H1 (cell line): Measurements from ENCODE around the gene GRM8. TPM values are rescaled to one million over a fixed set of nuclear protein-coding genes. Genes with fewer than 3 reads are reported as not detected.

Source experiments
- CTCF ChIA-PET: fragments of 300-600 bp; sonication (Branson Sonifier 250); formaldehyde crosslinking; loops from one replicate; lab custom pipeline; 2021; ENCODE audit not compliant: partially characterized antibody; lab: Charles Lee
- POLR2A ChIA-PET: fragments of 300-600 bp; sonication (Branson Sonifier 250); formaldehyde crosslinking; loops from one replicate; lab custom pipeline; 2021; ENCODE audit warnings: inconsistent platforms; ENCODE audit not compliant: partially characterized antibody; lab: Charles Lee
- DNase-seq, 2 experiments: peaks; one replicate each; pipeline versions ENCODE4 v3.0.0 to v3.0.0-alpha.2; 2010 to 2022; ENCODE audit warnings: low spot score in 2 of 2, low read depth in 1 of 2, mixed read lengths in 1 of 2
- FAIRE-seq: peaks from 2 replicates; lab custom pipeline; 2011; peaks lifted over from hg19 to GRCh38; lab: Jason Lieb, UNC
- H2AFZ ChIP-seq: 2 replicates; pipeline ENCODE4 v1.8.1; 2012; ENCODE audit warnings: low read length, inconsistent platforms
- H2AK5ac ChIP-seq: 2 replicates; pipeline ENCODE4 v1.6.1; 2013; ENCODE audit warnings: low read depth, low read length
- H2BK120ac ChIP-seq: replicated peaks from 2 replicates; pipeline ENCODE3; 2013; ENCODE audit warnings: low read depth, low read length, inconsistent platforms
- H2BK12ac ChIP-seq: 2 replicates; pipeline ENCODE4 v1.6.1; 2013; ENCODE audit warnings: low read depth, low read length
- H2BK15ac ChIP-seq: 2 replicates; pipeline ENCODE4 v1.6.1; 2013; ENCODE audit warnings: low read length
- H2BK20ac ChIP-seq: 2 replicates; pipeline ENCODE4 v1.6.1; 2013; ENCODE audit warnings: low read length
- H2BK5ac ChIP-seq: 2 replicates; pipeline ENCODE4 v1.6.1; 2013; ENCODE audit warnings: low read depth, low read length
- H3K14ac ChIP-seq: 2 replicates; pipeline ENCODE4 v1.6.1; 2013; ENCODE audit warnings: inconsistent platforms; ENCODE audit not compliant: insufficient read length
- H3K18ac ChIP-seq: 2 replicates; pipeline ENCODE4 v1.6.1; 2013; ENCODE audit warnings: low read length; ENCODE audit errors: extremely low read depth
- H3K23ac ChIP-seq: 2 replicates; pipeline ENCODE4 v1.6.1; 2013; ENCODE audit warnings: inconsistent platforms; ENCODE audit not compliant: insufficient read length
- H3K23me2 ChIP-seq: 2 replicates; pipeline ENCODE4 v1.6.1; 2013; ENCODE audit warnings: low read depth, low read length
- H3K27ac ChIP-seq: 2 replicates; pipeline ENCODE4 v1.6.1; 2011; ENCODE audit warnings: low read depth, low read length, inconsistent platforms
- H3K27me3 ChIP-seq, 4 experiments: replicated peaks in 1 of 4; 1 replicate in 1 of 4; 2 replicates in 3 of 4; pipeline versions ENCODE4 v1.6.1 to v1.8.1; 2011 to 2013; ENCODE audit warnings: low read length in 3 of 4, mild to moderate bottlenecking in 3 of 4, inconsistent platforms in 2 of 4, mixed read lengths in 2 of 4, moderate library complexity in 1 of 4; ENCODE audit not compliant: control insufficient read depth in 3 of 4, insufficient read depth in 3 of 4; ENCODE audit errors: extremely low read depth in 1 of 4
- H3K36me3 ChIP-seq, 4 experiments: 2 replicates each; pipeline versions ENCODE4 v1.6.1 to v1.8.1; 2011 to 2013; ENCODE audit warnings: mild to moderate bottlenecking in 4 of 4, low read length in 3 of 4, moderate library complexity in 2 of 4, control low read depth in 1 of 4, inconsistent platforms in 1 of 4; ENCODE audit not compliant: insufficient read depth in 4 of 4, control insufficient read depth in 2 of 4
- H3K4ac ChIP-seq: replicated peaks from 2 replicates; pipeline ENCODE3; 2013; ENCODE audit warnings: low read length, low read depth, mixed read lengths, inconsistent platforms; ENCODE audit not compliant: insufficient read length
- H3K4me1 ChIP-seq, 4 experiments: replicated peaks in 1 of 4; 1 replicate in 1 of 4; 2 replicates in 3 of 4; pipeline versions ENCODE4 v1.6.1 to v1.8.1; 2011 to 2013; ENCODE audit warnings: low read length in 3 of 4, inconsistent platforms in 2 of 4, mixed read lengths in 1 of 4; ENCODE audit not compliant: insufficient read depth in 4 of 4, control insufficient read depth in 3 of 4
- H3K4me2 ChIP-seq, 2 experiments: 2 replicates each; pipeline versions ENCODE4 v1.6.1 to v1.8.1; 2011 to 2013; ENCODE audit warnings: low read depth in 2 of 2, low read length in 2 of 2, control low read depth in 1 of 2, inconsistent platforms in 1 of 2, mild to moderate bottlenecking in 1 of 2; ENCODE audit not compliant: insufficient read depth in 1 of 2
- H3K4me3 ChIP-seq, 4 experiments: fragments of 200-600, 300-600 bp in 1 of 4; sonication (generic), shearing (Covaris generic), sonication (Bioruptor Twin) in 1 of 4; 2 replicates each; pipeline versions ENCODE4 v1.5.1 to v1.8.1; 2011 to 2016; ENCODE audit warnings: low read length in 4 of 4, low read depth in 3 of 4, control low read depth in 2 of 4, inconsistent platforms in 2 of 4, mild to moderate bottlenecking in 2 of 4, mixed read lengths in 1 of 4, moderate library complexity in 1 of 4; ENCODE audit not compliant: insufficient read depth in 2 of 4; ENCODE audit errors: extremely low read depth in 1 of 4
- H3K56ac ChIP-seq: replicated peaks from 2 replicates; pipeline ENCODE3; 2013; ENCODE audit warnings: low read depth, mild to moderate bottlenecking, mixed read lengths, low read length, inconsistent platforms; ENCODE audit not compliant: insufficient read length
- H3K79me1 ChIP-seq: 2 replicates; pipeline ENCODE4 v1.6.1; 2013; ENCODE audit warnings: low read depth, low read length, control low read depth
- H3K79me2 ChIP-seq, 2 experiments: 2 replicates each; pipeline versions ENCODE4 v1.6.1 to v1.8.1; 2012 to 2013; ENCODE audit warnings: low read length in 2 of 2, mild to moderate bottlenecking in 2 of 2, inconsistent platforms in 1 of 2; ENCODE audit not compliant: insufficient read depth in 2 of 2, control insufficient read depth in 1 of 2
- H3K9ac ChIP-seq, 4 experiments: replicated peaks in 1 of 4; 1 replicate in 1 of 4; 2 replicates in 3 of 4; pipeline versions ENCODE4 v1.6.1 to v1.8.1; 2011 to 2013; ENCODE audit warnings: low read depth in 3 of 4, low read length in 3 of 4, control low read depth in 2 of 4, mild to moderate bottlenecking in 2 of 4, moderate library complexity in 2 of 4, inconsistent platforms in 1 of 4; ENCODE audit errors: extremely low read depth in 1 of 4
- H3K9me3 ChIP-seq, 2 experiments: 2 replicates each; pipeline versions ENCODE4 v1.6.1 to v1.8.1; 2012 to 2013; ENCODE audit warnings: mild to moderate bottlenecking in 2 of 2, moderate library complexity in 2 of 2, control low read depth in 1 of 2, inconsistent platforms in 1 of 2, low read depth in 1 of 2, low read length in 1 of 2, mixed read lengths in 1 of 2; ENCODE audit not compliant: insufficient read depth in 2 of 2
- H4K20me1 ChIP-seq, 2 experiments: replicated peaks in 1 of 2; 2 replicates each; pipeline versions ENCODE3 to v1.8.1; 2011 to 2013; ENCODE audit warnings: inconsistent platforms in 2 of 2, low read length in 2 of 2, mild to moderate bottlenecking in 1 of 2; ENCODE audit not compliant: insufficient read depth in 2 of 2, control insufficient read depth in 1 of 2
- H4K5ac ChIP-seq: 2 replicates; pipeline ENCODE4 v1.6.1; 2013; ENCODE audit warnings: low read length, low read depth, mixed read lengths, inconsistent platforms; ENCODE audit not compliant: insufficient read length
- H4K8ac ChIP-seq: 2 replicates; pipeline ENCODE4 v1.8.0; 2013; ENCODE audit warnings: mild to moderate bottlenecking, moderate library complexity, low read length, inconsistent platforms; ENCODE audit not compliant: insufficient read depth; ENCODE audit errors: extremely low read depth
- H4K91ac ChIP-seq: replicated peaks from 2 replicates; pipeline ENCODE3; 2013; ENCODE audit warnings: low read length, mixed read lengths, inconsistent platforms; ENCODE audit not compliant: insufficient read length
- CHD2 ChIP-seq: IDR thresholded peaks from 2 replicates; pipeline ENCODE4 v1.6.1; 2012; ENCODE audit warnings: low read length, improper control_type of control experiment
- EP300 ChIP-seq, 2 experiments: IDR thresholded peaks; 1 replicate in 1 of 2; 2 replicates in 1 of 2; pipeline ENCODE4 v1.6.1; 2011 to 2012; ENCODE audit warnings: low read depth in 2 of 2, low read length in 2 of 2, mild to moderate bottlenecking in 2 of 2, borderline replicate concordance in 1 of 2, inconsistent platforms in 1 of 2, moderate library complexity in 1 of 2
- HDAC2 ChIP-seq, 2 experiments: fragments of 300-600 bp in 1 of 2; sonication (generic) in 1 of 2; IDR thresholded peaks; 2 replicates each; pipeline ENCODE4 v1.6.1; 2011 to 2012; ENCODE audit warnings: low read depth in 2 of 2, low read length in 2 of 2, mild to moderate bottlenecking in 2 of 2, moderate library complexity in 2 of 2, borderline replicate concordance in 1 of 2, inconsistent platforms in 1 of 2
- SAP30 ChIP-seq: fragments of 300-600 bp; sonication (generic); IDR thresholded peaks from 2 replicates; pipeline ENCODE4 v1.7.1; 2012; ENCODE audit warnings: low read length, moderate library complexity, mild to moderate bottlenecking, inconsistent platforms; ENCODE audit not compliant: insufficient read depth, insufficient replicate concordance
- TBP ChIP-seq: IDR thresholded peaks from 2 replicates; pipeline ENCODE4 v1.6.1; 2011; ENCODE audit warnings: low read depth, low read length, improper control_type of control experiment
- ZNF274 ChIP-seq: IDR thresholded peaks from 2 replicates; pipeline ENCODE4 v1.7.0; 2012; ENCODE audit warnings: low read length, borderline replicate concordance; ENCODE audit errors: extremely low read depth
- WGBS, 2 experiments: shearing (Covaris generic) in 1 of 2; methylation state at CpG; one replicate each; pipeline versions ENCODE4 v1.1.6 to v1.1.7; 2013 to 2015; ENCODE audit warnings: low lambda C conversion rate in 2 of 2, mixed read lengths in 2 of 2, inconsistent platforms in 1 of 2, low coverage in 1 of 2, missing lambda C conversion rate in 1 of 2; ENCODE audit not compliant: insufficient replicate concordance in 2 of 2, insufficient coverage in 1 of 2, insufficient read length in 1 of 2; ENCODE audit errors: extremely low coverage in 1 of 2, missing lambda C conversion rate in 1 of 2; 5-methylcytosine and 5-hydroxymethylcytosine counted together
- polyA plus RNA-seq, 7 experiments: library from polyadenylated mRNA; depleted of rRNA in 3 of 7; stranded (reverse) in 5 of 7; unstranded in 2 of 7; fragments of >200 nt in 5 of 7; fragments of 200-250 nt in 2 of 7; gene quantifications; 1 replicate in 5 of 7; 2 replicates in 1 of 7; 4 replicates in 1 of 7; pipeline versions ENCODE4 v1.2.1 to v1.2.3, GENCODE V29; 2011 to 2013; ENCODE audit warnings: missing spikeins in 2 of 7, mixed read lengths in 2 of 7
- total RNA-seq: library from RNA; stranded (reverse); fragmentation: NEBNext Ultra II Directional; extraction: Animal tissue kit (Norgen Biotek cat#: 25700); gene quantifications from 2 replicates; pipeline ENCODE4 v1.2.1, GENCODE V29; 2021

The GRM8 gene
- total and polyA plus RNA-seq, 2 of the 8 experiments (the other 6 are each of a cell fraction or from before 2014, with no cell fraction given), result 2.6 to 2.8 TPM

DNA sequence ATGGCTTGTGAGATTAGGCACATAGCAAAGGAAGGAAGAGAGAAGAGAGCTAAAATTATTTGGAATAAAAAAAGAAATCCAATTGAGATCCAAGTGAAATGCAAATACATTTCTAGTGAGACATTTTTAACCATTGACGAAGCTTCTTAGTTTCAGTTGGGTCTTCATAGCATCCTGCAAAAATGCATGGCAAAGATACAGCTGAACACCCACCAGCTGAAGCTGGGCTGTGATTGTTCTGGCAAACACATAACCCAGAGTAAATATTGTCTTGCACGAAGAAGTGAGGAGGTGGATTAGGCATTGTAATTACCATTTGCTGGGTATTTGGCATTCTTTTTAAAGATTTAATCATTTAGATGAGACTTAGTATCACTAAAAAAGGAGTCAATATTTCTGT is 409.4 kb downstream of the GRM8 start:
- FAIRE-seq, result no peak
- no peak for DNase-seq
- ChIA-PET POLR2A (interaction anchor here (0.6 kb wide), 1 partner anchor 11 kb away, joined by 3 read pairs; no protein-coding TSS in a partner anchor), CTCF (interaction anchor here (0.6 to 1.9 kb wide), 2 partner anchors 40 to 568 kb away, joined by 3 to 5 read pairs; no protein-coding TSS in a partner anchor)
- Histone ChIP-seq H3K18ac (no peak overlapping the region), H3K4me3 (no peak overlapping the region), H4K5ac (no peak overlapping the region), H3K9ac (no peak overlapping the region), H2BK5ac (no peak overlapping the region), H3K79me1 (no peaks in the 10 kb centered on the region), H3K4me2 (no peak overlapping the region), H4K91ac (no peak overlapping the region), H4K8ac (no peak overlapping the region), H2AFZ (no peak overlapping the region), H2BK20ac (no peak overlapping the region), H3K56ac (no peak overlapping the region), H3K4me1 (no peaks in the 10 kb centered on the region), H3K23me2 (no peaks in the 10 kb centered on the region), H2BK15ac (no peak overlapping the region), H2AK5ac (no peak overlapping the region), H3K79me2 (no peaks in the 10 kb centered on the region), H4K20me1 (no peaks in the 10 kb centered on the region), H2BK12ac (no peak overlapping the region), H2BK120ac (no peak overlapping the region), H3K4ac (no peak overlapping the region), H3K9me3 (no peaks in the 10 kb centered on the region), H3K27ac (no peak overlapping the region), H3K27me3 (no peaks in the 10 kb centered on the region), H3K23ac (no peak overlapping the region), H3K14ac (no peak overlapping the region), H3K36me3 (no peaks in the 10 kb centered on the region)
- WGBS, 2 experiments, result 69% methylated on average over 2 of the region's 2 CpGs; no CpG with 5 or more reads in 1 of the 2 experiments
- TF ChIP-seq TBP (no peak), ZNF274 (no peak), CHD2 (no peak), HDAC2 (IDR thresholded peaks at IDR 0.05; ENCODE audit: borderline replicate concordance in 1 of 2, low read depth in 2 of 2, low read length in 2 of 2) (no peak), EP300 (IDR thresholded peaks at IDR 0.05; ENCODE audit: borderline replicate concordance in 1 of 2, low read depth in 2 of 2, low read length in 2 of 2) (no peak), SAP30 (no peak)
